Left colon (tissue), 2 donors: ENCODE data around the gene CFAP68. TPM values are rescaled to one million over a fixed set of nuclear protein-coding genes. Genes with fewer than 3 reads are reported as not detected.
A peak's percentile ranks its signal among the peaks of the same experiment; 100 is the strongest.

Source experiments
- ATAC-seq: fragments of 200-7000 bp; cut with Tn5 transposase; one replicate; pipeline ENCODE4 v1.9.1; 2020; ENCODE audit warnings: mild to moderate bottlenecking, moderate library complexity
- DNase-seq, 2 donors: peaks; one replicate each; pipeline ENCODE4 v3.0.0-alpha.2; 2020
- intact Hi-C, 2 donors: fragments of 100-400 bp; cut with DNase I in 1 of 2; cut with micrococcal nuclease in 1 of 2; formaldehyde crosslinking; loops; one replicate each; pipeline versions ENCODE4 v1.11.2 to v1.14.0; 2022; cut with DNase I, micrococcal nuclease
- total RNA-seq, 2 donors: library from RNA; stranded (reverse); fragmentation: NEBNext Ultra II Directional; extraction: Animal tissue kit (Norgen Biotek cat#: 25700); gene quantifications; one replicate each; pipeline ENCODE4 v1.2.1, GENCODE V29; 2021
- donor health status: DM: no; HTN: no; CAD: no.
- donor health status: DM: yes; HTN: yes; CAD: no.

Gene CFAP68
- total RNA-seq, 2 donors from 2014 or later, result 19.1 to 23.0 TPM

- DNase-seq, result peak in 1 of 2 donors; percentile 74
- peak; percentile 49 for ATAC-seq
- intact Hi-C loops, result no loop called here
These were observed 32.4 kb downstream of the CFAP68 start, which contains the start of gene CRYAB for GRCh38 chr11:111911563-111912401. TSS of gene CRYAB (minus strand) at chr11:111911770. CDS start at chr11:111911724, 46 bp downstream.

GRCh38 chr11:111912535-111912934 is 33.2 kb downstream of the CFAP68 start, which contains the start of gene HSPB2:
TSS of gene HSPB2 (plus strand) at chr11:111912734. CDS start at chr11:111912830, 96 bp downstream.
- intact Hi-C loops, result no loop called here
- DNase-seq (no peak), ATAC-seq (no peak)

- no peak for ATAC-seq
- no peak for DNase-seq
- intact Hi-C loops, result no loop called here
These were observed 33.9 kb downstream of the CFAP68 start for GRCh38 chr11:111913031-111913861.

GRCh38 chr11:111913997-111914396 is 34.7 kb downstream of the CFAP68 start:
- ATAC-seq, result no peak
- no peak for DNase-seq
- intact Hi-C loops, result no loop called here

- intact Hi-C loops, result no loop called here
- DNase-seq, result no peak
- ATAC-seq, result no peak
These were observed 37.4 kb downstream of the CFAP68 start for GRCh38 chr11:111916768-111917167.

GRCh38 chr11:111917312-111917711 is 38.0 kb downstream of the CFAP68 start:
- intact Hi-C loops, result no loop called here
- ATAC-seq (no peak), DNase-seq (no peak)

- ATAC-seq, result no peak
- intact Hi-C loops, result no loop called here
- no peak for DNase-seq
These were observed 38.4 kb downstream of the CFAP68 start for GRCh38 chr11:111917788-111918187.

- ATAC-seq, result peak; percentile 97
- DNase-seq, result peak; percentile 72 to 84
- intact Hi-C loops, result no loop called here
These were observed 39.3 kb downstream of the CFAP68 start, which contains the start of gene C11orf52 for GRCh38 chr11:111918390-111919256. TSS of gene C11orf52 (plus strand) at chr11:111918913. CDS start at chr11:111918973, 60 bp downstream.

GRCh38 chr11:111920908-111921307 is 41.6 kb downstream of the CFAP68 start:
- no peak for DNase-seq
- intact Hi-C loops, result no loop called here
- no peak for ATAC-seq

- no peak for DNase-seq
- intact Hi-C loops, result no loop called here
- no peak for ATAC-seq
These were observed 42.3 kb downstream of the CFAP68 start for GRCh38 chr11:111921541-111922230.

GRCh38 chr11:111922803-111923202 is 43.5 kb downstream of the CFAP68 start:
- intact Hi-C loops, result no loop called here
- ATAC-seq, result no peak
- DNase-seq, result no peak

GRCh38 chr11:111923351-111923788 is 44.0 kb downstream of the CFAP68 start:
- DNase-seq (no peak), ATAC-seq (no peak)
- intact Hi-C loops, result no loop called here

GRCh38 chr11:111923951-111924350 is 44.6 kb downstream of the CFAP68 start:
- ATAC-seq, result no peak
- DNase-seq, result no peak
- intact Hi-C loops, result no loop called here

GRCh38 chr11:111925953-111926352 is 46.6 kb downstream of the CFAP68 start:
- ATAC-seq, result no peak
- no peak for DNase-seq
- intact Hi-C loops, result no loop called here

- DNase-seq (peak; percentile 97 to 98), ATAC-seq (peak; percentile 93)
- intact Hi-C loops, result no loop called here
These were observed 47.4 kb downstream of the CFAP68 start for GRCh38 chr11:111926505-111927391.

- intact Hi-C loops, result loop anchor here in 1 of 2 donors (5.0 kb wide), 1 partner anchor 52 kb away; no protein-coding TSS in a partner anchor
- no peak for ATAC-seq
- no peak for DNase-seq
These were observed 51.1 kb downstream of the CFAP68 start for GRCh38 chr11:111930472-111930871.

GRCh38 chr11:111932611-111932950 is 53.2 kb downstream of the CFAP68 start:
- no peak for ATAC-seq
- intact Hi-C loops, result loop anchor here in 1 of 2 donors (5.0 kb wide), 1 partner anchor 50 kb away; no protein-coding TSS in a partner anchor
- no peak for DNase-seq
